Transverse colon (tissue), 4 donors: ENCODE measurements around the gene CLIC6. TPM values are rescaled to one million over a fixed set of nuclear protein-coding genes. Genes with fewer than 3 reads are reported as not detected.

ENCODE experiments used
- DNase-seq: peaks from one replicate; pipeline ENCODE4 v3.0.0-alpha.2; 2019
- H3K27ac ChIP-seq, 4 donors: fragments of 200-600 bp; sonication (generic); 2 replicates each; pipeline ENCODE4 v1.5.1; 2016 to 2018; ENCODE audit warnings: inconsistent platforms in 4 of 4
- H3K27me3 ChIP-seq: fragments of 200-600 bp; sonication (generic); 2 replicates; pipeline ENCODE4 v1.5.1; 2017; ENCODE audit warnings: inconsistent platforms
- H3K36me3 ChIP-seq, 4 donors: fragments of 200-600 bp; sonication (generic); 2 replicates each; pipeline ENCODE4 v1.5.1; 2017 to 2019; ENCODE audit warnings: inconsistent platforms in 4 of 4
- H3K4me1 ChIP-seq, 4 donors: fragments of 200-600 bp; sonication (generic); 2 replicates each; pipeline ENCODE4 v1.5.1; 2017 to 2020; ENCODE audit warnings: inconsistent platforms in 4 of 4
- H3K4me3 ChIP-seq, 4 donors: fragments of 200-600 bp; sonication (generic); 1 replicate in 1 of 4; 2 replicates in 3 of 4; pipeline versions ENCODE4 v1.5.1 to v1.6.1; 2017 to 2019; ENCODE audit warnings: inconsistent platforms in 4 of 4
- H3K9me3 ChIP-seq, 2 donors: fragments of 200-600 bp; sonication (generic); 2 replicates each; pipeline ENCODE4 v1.5.1; 2017 to 2019; ENCODE audit warnings: inconsistent platforms in 2 of 2
- CTCF ChIP-seq, 5 experiments: fragments of 200-600 bp in 3 of 5; fragments of 450-650 bp in 2 of 5; sonication (generic) in 3 of 5; IDR thresholded peaks; 1 replicate in 2 of 5; 2 replicates in 3 of 5; pipeline ENCODE4 v1.5.1; 2016 to 2017; ENCODE audit warnings: antibody characterized with exemption in 5 of 5, inconsistent platforms in 3 of 5, mild to moderate bottlenecking in 2 of 5, moderate library complexity in 1 of 5
- EP300 ChIP-seq: sonication (generic); formaldehyde crosslinking; IDR thresholded peaks from one replicate; pipeline ENCODE4 v1.6.1; 2017; ENCODE audit warnings: antibody characterized with exemption, low read depth
- POLR2A ChIP-seq: fragments of 450-650 bp; IDR thresholded peaks from one replicate; pipeline ENCODE4 v1.6.1; 2016; ENCODE audit warnings: antibody characterized with exemption, mild to moderate bottlenecking, moderate library complexity
- POLR2AphosphoS5 ChIP-seq, 3 donors: sonication (generic); formaldehyde crosslinking; IDR thresholded peaks; one replicate each; pipeline ENCODE4 v1.6.1; 2016; ENCODE audit warnings: antibody characterized with exemption in 3 of 3
- WGBS, 2 donors: methylation state at CpG; one replicate each; pipeline ENCODE4 v1.1.5; 2018; ENCODE audit warnings: low coverage in 1 of 2; 5-methylcytosine and 5-hydroxymethylcytosine counted together
- in situ Hi-C, 4 donors: fragments of 200-750 bp; cut with MboI; loops; one replicate each; pipeline versions ENCODE4 v1.15.0 to v1.15.1; 2017; ENCODE audit warnings: low sequenced_read_pairs in 3 of 4, low pct_ligation_motif_present in 1 of 4, low pct_unique_long_range_greater_than_20kb in 1 of 4
- intact Hi-C: fragments of 100-400 bp; cut with DNase I; formaldehyde crosslinking; loops from one replicate; pipeline ENCODE4 v1.15.1; 2023; ENCODE audit warnings: low total_unique reads
- total RNA-seq, 4 donors: library from RNA; depleted of rRNA; stranded (reverse); fragments of >200 nt; gene quantifications; one replicate each; pipeline ENCODE4 v1.1.0, GENCODE V29; 2016

CLIC6 gene
- total RNA-seq, 4 donors from 2014 or later, result 0.37 to 4.9 (median 3.7) TPM; not detected in 1

- Histone ChIP-seq H3K4me3 (no peak overlapping the region), H3K36me3 (no peaks in the 10 kb centered on the region), H3K4me1 (peaks cover 4 to 24% (median 14%) of the 10 kb centered on the region in 4 donors), H3K9me3 (no peaks in the 10 kb centered on the region), H3K27ac (no peak overlapping the region), H3K27me3 (peaks cover 44% of the 10 kb centered on the region)
- TF ChIP-seq POLR2A (no peak), POLR2AphosphoS5 (IDR thresholded peaks at IDR 0.05) (no peak), CTCF (IDR thresholded peaks at IDR 0.05) (no peak), EP300 (no peak)
- in situ Hi-C loops (no loop called here), intact Hi-C loops (no loop called here)
- DNase-seq, result no peak
Observed at GRCh38 chr21:34674468-34674867, 5.7 kb downstream of the CLIC6 start.

- in situ Hi-C loops, result no loop called here
- TF ChIP-seq EP300 (no peak), POLR2A (no peak), CTCF (IDR thresholded peaks at IDR 0.05) (no peak), POLR2AphosphoS5 (IDR thresholded peaks at IDR 0.05) (no peak)
- WGBS, 2 donors, result 85 to 100% methylated on average over 1 to 5 of the region's 5 CpGs
- H3K4me3 ChIP-seq, result no peak overlapping the region
- intact Hi-C loops, result no loop called here
- H3K9me3 ChIP-seq, result no peaks in the 10 kb centered on the region
- H3K4me1 ChIP-seq, result peaks cover 0 to 10% (median 6%) of the 10 kb centered on the region in 4 donors
- H3K27ac ChIP-seq, result no peak overlapping the region
- H3K27me3 ChIP-seq, result peaks cover 30% of the 10 kb centered on the region
- H3K36me3 ChIP-seq, result no peaks in the 10 kb centered on the region
- DNase-seq, result no peak
Observed at GRCh38 chr21:34675871-34676270, 7.1 kb downstream of the CLIC6 start.

DNA sequence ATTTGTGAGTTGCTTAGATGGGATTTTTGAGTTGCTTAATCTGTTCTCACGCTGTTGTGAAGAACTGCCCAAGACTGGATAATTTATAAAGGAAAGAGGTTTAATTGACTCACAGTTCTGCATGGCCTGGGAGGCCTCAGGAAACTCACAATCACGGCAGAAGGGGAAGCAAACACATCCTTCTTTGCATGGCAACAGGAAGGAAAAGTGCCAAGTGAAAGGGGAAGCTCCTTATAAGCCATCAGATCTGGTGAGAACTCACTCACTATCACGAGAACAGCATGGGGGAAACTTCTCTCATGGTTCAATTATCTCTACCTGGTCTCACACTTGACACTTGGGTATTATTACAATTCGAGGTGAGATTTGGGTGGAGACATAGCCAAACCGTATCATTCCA lies 10.3 kb downstream of the CLIC6 start:
- Histone ChIP-seq H3K36me3 (no peaks in the 10 kb centered on the region), H3K27me3 (peaks cover under 1% of the 10 kb centered on the region), H3K27ac (no peak overlapping the region), H3K9me3 (no peaks in the 10 kb centered on the region), H3K4me3 (no peak overlapping the region), H3K4me1 (peaks cover 0 to 7% (median 3%) of the 10 kb centered on the region in 4 donors)
- 57 to 71% methylated on average over 1 to 5 of the region's 5 CpGs for whole genome bisulfite sequencing, 2 donors
- intact Hi-C loops, result no loop called here
- no peak for TF ChIP-seq EP300
- no peak for TF ChIP-seq POLR2AphosphoS5 (IDR thresholded peaks at IDR 0.05)
- no peak for TF ChIP-seq POLR2A
- TF ChIP-seq CTCF (IDR thresholded peaks at IDR 0.05), result no peak
- in situ Hi-C loops, result no loop called here
- DNase-seq, result no peak

DNA sequence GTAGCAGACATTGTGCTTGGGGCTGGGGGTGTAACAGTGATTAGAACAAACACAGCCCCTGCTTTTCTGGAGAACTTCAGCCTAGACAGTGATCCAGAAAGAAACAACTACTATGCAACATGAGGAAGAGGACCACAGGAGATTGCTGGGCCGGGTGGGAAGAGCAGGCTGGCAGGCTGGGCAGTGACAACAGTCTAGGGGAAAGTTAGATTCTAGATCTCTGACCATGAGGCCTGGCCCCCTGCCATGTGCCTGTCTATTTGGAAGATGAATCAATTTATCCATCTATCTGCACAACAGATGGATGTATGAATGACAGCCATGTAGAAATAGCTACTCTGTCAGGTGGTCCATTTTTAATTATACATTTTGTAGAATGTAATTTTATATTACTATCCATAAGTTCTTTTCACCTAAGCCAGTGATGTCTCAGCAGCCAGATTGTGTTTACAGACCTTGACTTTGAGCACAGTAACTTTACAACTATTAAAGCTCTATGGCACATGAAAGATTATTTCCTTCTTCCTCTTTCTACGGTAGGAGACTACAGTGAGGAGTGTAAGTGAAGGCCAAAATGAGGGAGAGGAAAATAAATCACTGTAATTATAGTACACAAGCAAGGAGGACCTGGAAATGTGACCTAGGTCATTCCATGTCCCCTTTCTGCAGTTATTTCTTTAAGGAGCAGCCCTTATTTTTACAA lies 15.5 kb downstream of the CLIC6 start:
- Histone ChIP-seq H3K27ac (peak overlapping the region; percentile 78 to 84 (median 82)), H3K4me1 (peaks cover 0 to 27% (median 12%) of the 10 kb centered on the region in 4 donors), H3K36me3 (no peaks in the 10 kb centered on the region), H3K27me3 (no peaks in the 10 kb centered on the region), H3K4me3 (no peak overlapping the region), H3K9me3 (no peaks in the 10 kb centered on the region)
- TF ChIP-seq EP300 (no peak), CTCF (IDR thresholded peaks at IDR 0.05) (no peak), POLR2A (no peak), POLR2AphosphoS5 (IDR thresholded peaks at IDR 0.05) (peak in 1 of 3 donors; percentile 18)
- peak; percentile 31 for DNase-seq
- WGBS, 2 donors, result 17 to 19% methylated on average over 2 of the region's 2 CpGs
- in situ Hi-C loops (no loop called here), intact Hi-C loops (no loop called here)
